HepG2 (cell line): ENCODE data around the gene RIN3. TPM values are rescaled to one million over a fixed set of nuclear protein-coding genes. Genes with fewer than 3 reads are reported as not detected.

Experiments
- ATAC-seq: fragments of 200-7000 bp; cut with Tn5 transposase; 3 replicates; pipeline ENCODE4 v1.9.1; 2020; ENCODE audit warnings: mild to moderate bottlenecking, moderate library complexity
- BruUV-seq: library from RNA; stranded (reverse); fragments of 400-500 nt; replicated peaks from 2 replicates; lab custom pipeline; 2021; lab: Mats Ljungman, UMichigan
- CTCF ChIA-PET: fragments of 300-600 bp; formaldehyde crosslinking; extraction: SDS; loops from one replicate; lab custom pipeline; 2021; ENCODE audit warnings: low total read pairs, inconsistent platforms, low intra/inter-chr PET ratio; lab: Yijun Ruan, JAX
- POLR2A ChIA-PET: fragments of 350-600 bp; sonication (Branson Sonifier 250); formaldehyde crosslinking; loops from one replicate; lab custom pipeline; 2020; ENCODE audit warnings: antibody characterized with exemption, inconsistent platforms; lab: Yijun Ruan, JAX
- DNase-seq: peaks from one replicate; pipeline ENCODE4 v3.0.0-alpha.2; 2015; ENCODE audit warnings: low spot score
- FAIRE-seq: peaks from 3 replicates; lab custom pipeline; 2011; peaks lifted over from hg19 to GRCh38; lab: Jason Lieb, UNC
- H2AFZ ChIP-seq: one replicate; pipeline ENCODE4 v1.6.1; 2011; ENCODE audit warnings: low read length, inconsistent platforms
- H3K27ac ChIP-seq: fragments of 300-600 bp; 3 replicates; pipeline ENCODE4 v1.8.0; 2011; ENCODE audit warnings: mixed run types, mild to moderate bottlenecking, mixed read lengths, low read length, inconsistent platforms; ENCODE audit not compliant: insufficient read depth; ENCODE audit errors: extremely low read length
- H3K27me3 ChIP-seq, 2 experiments: fragments of 200-600 bp in 1 of 2; 2 replicates in 1 of 2; 3 replicates in 1 of 2; pipeline versions ENCODE4 v1.6.0 to v1.8.0; 2011; ENCODE audit warnings: low read length in 2 of 2, mild to moderate bottlenecking in 2 of 2, moderate library complexity in 2 of 2, inconsistent platforms in 1 of 2; ENCODE audit not compliant: insufficient read depth in 2 of 2, control insufficient read depth in 1 of 2
- H3K36me3 ChIP-seq, 2 experiments: fragments of 200-600 bp in 1 of 2; replicated peaks in 1 of 2; 2 replicates in 1 of 2; 3 replicates in 1 of 2; pipeline versions ENCODE4 v1.5.1 to v1.8.0; 2011; ENCODE audit warnings: low read length in 2 of 2, inconsistent platforms in 1 of 2; ENCODE audit not compliant: insufficient read depth in 2 of 2, control insufficient read depth in 1 of 2
- H3K4me1 ChIP-seq: 2 replicates; pipeline ENCODE4 v1.5.1; 2012; ENCODE audit warnings: low read length, inconsistent platforms; ENCODE audit not compliant: insufficient read depth
- H3K4me2 ChIP-seq: 2 replicates; pipeline ENCODE4 v1.6.0; 2011; ENCODE audit warnings: low read depth, low read length, inconsistent platforms
- H3K4me3 ChIP-seq, 3 experiments: fragments of 200-600 bp in 1 of 3; sonication (generic), shearing (Covaris generic) in 1 of 3; replicated peaks in 1 of 3; 2 replicates each; pipeline ENCODE4 v1.5.1; 2011 to 2016; ENCODE audit warnings: low read length in 3 of 3, inconsistent platforms in 2 of 3, low read depth in 2 of 3, mild to moderate bottlenecking in 2 of 3, control low read depth in 1 of 3, mixed read lengths in 1 of 3; ENCODE audit not compliant: insufficient read depth in 1 of 3
- H3K79me2 ChIP-seq: one replicate; pipeline ENCODE4 v1.6.1; 2011; ENCODE audit warnings: low read length, inconsistent platforms; ENCODE audit not compliant: insufficient read depth
- H3K9ac ChIP-seq: 2 replicates; pipeline ENCODE4 v1.6.0; 2011; ENCODE audit warnings: mild to moderate bottlenecking, low read depth, low read length, inconsistent platforms; ENCODE audit not compliant: insufficient read depth
- H3K9me3 ChIP-seq: 2 replicates; pipeline ENCODE4 v1.5.1; 2012; ENCODE audit warnings: mild to moderate bottlenecking, low read length
- H4K20me1 ChIP-seq: 2 replicates; pipeline ENCODE4 v1.6.0; 2011; ENCODE audit warnings: inconsistent platforms, mild to moderate bottlenecking, low read length, moderate library complexity; ENCODE audit not compliant: insufficient read depth
- AGO2 ChIP-seq: fragments of 200-400 bp; formaldehyde crosslinking; optimal IDR thresholded peaks from 2 replicates; pipeline ENCODE3; 2017; ENCODE audit warnings: mild to moderate bottlenecking, low read depth, low read length, moderate library complexity
- CEBPB ChIP-seq: IDR thresholded peaks from 2 replicates; pipeline ENCODE4 v1.6.1; 2011; ENCODE audit warnings: low read depth, low read length, improper control_type of control experiment, borderline replicate concordance
- DPF2 ChIP-seq: sonication (generic); formaldehyde crosslinking; IDR thresholded peaks from 2 replicates; pipeline ENCODE4 v1.4.0; 2020; ENCODE audit warnings: mild to moderate bottlenecking, low read depth, missing genetic modification reagents, borderline replicate concordance
- DZIP1 ChIP-seq: sonication (generic); formaldehyde crosslinking; IDR thresholded peaks from 2 replicates; pipeline ENCODE4 v1.5.0; 2020; ENCODE audit warnings: mild to moderate bottlenecking, missing genetic modification reagents
- HOXA5 ChIP-seq: sonication (generic); formaldehyde crosslinking; IDR thresholded peaks from 2 replicates; pipeline ENCODE4 v1.4.0; 2020; ENCODE audit warnings: missing genetic modification reagents
- KDM5B ChIP-seq: sonication (generic); formaldehyde crosslinking; IDR thresholded peaks from 2 replicates; pipeline ENCODE4 v1.4.0; 2020; ENCODE audit warnings: missing genetic modification reagents, mild to moderate bottlenecking, borderline replicate concordance
- MBD4 ChIP-seq: IDR thresholded peaks from 2 replicates; pipeline ENCODE4 v1.6.1; 2012; ENCODE audit warnings: low read length, inconsistent platforms, borderline replicate concordance
- SNAPC2 ChIP-seq: sonication (generic); formaldehyde crosslinking; IDR thresholded peaks from 2 replicates; pipeline ENCODE4 v1.8.1; 2022; ENCODE audit warnings: mild to moderate bottlenecking, missing genetic modification reagents
- TBP ChIP-seq: sonication (generic); formaldehyde crosslinking; IDR thresholded peaks from 2 replicates; pipeline ENCODE4 v1.5.0; 2020; ENCODE audit warnings: missing genetic modification reagents
- TFDP2 ChIP-seq: sonication (generic); formaldehyde crosslinking; IDR thresholded peaks from 2 replicates; pipeline ENCODE4 v1.4.0; 2020; ENCODE audit warnings: missing genetic modification reagents
- THRA ChIP-seq: sonication (generic); formaldehyde crosslinking; IDR thresholded peaks from 2 replicates; pipeline ENCODE4 v1.4.0; 2020; ENCODE audit warnings: missing genetic modification reagents, borderline replicate concordance
- YEATS4 ChIP-seq: sonication (generic); formaldehyde crosslinking; IDR thresholded peaks from 2 replicates; pipeline ENCODE4 v1.4.0; 2020; ENCODE audit warnings: missing genetic modification reagents, borderline replicate concordance
- WGBS: methylation state at CpG from one replicate; pipeline ENCODE4 v1.1.6; 2017; ENCODE audit warnings: low lambda C conversion rate; 5-methylcytosine and 5-hydroxymethylcytosine counted together
- in situ Hi-C: cut with HindIII; loops from 2 replicates; pipeline ENCODE4 v1.10.0; 2017; ENCODE audit warnings: low pct_unique_long_range_greater_than_20kb; ENCODE audit not compliant: extremely low pct_ligation_motif_present
- intact Hi-C: fragments of 100-400 bp; cut with micrococcal nuclease; formaldehyde crosslinking; loops from one replicate; pipeline ENCODE4 v1.10.0; 2022; ENCODE audit not compliant: unreplicated experiment
- polyA plus RNA-seq, 8 experiments: library from polyadenylated mRNA; depleted of rRNA in 3 of 8; stranded (reverse) in 7 of 8; unstranded in 1 of 8; fragments of >200 nt; fragmentation: Illumina TruSeq in 4 of 8; extraction: Trizol in 4 of 8; gene quantifications; 2 replicates each; pipeline versions ENCODE4 v1.2.1 to v1.2.3, GENCODE V29; 2011 to 2016; ENCODE audit warnings: low read depth in 4 of 8, missing spikeins in 1 of 8, mixed read lengths in 1 of 8; ENCODE audit not compliant: insufficient read depth in 1 of 8
- total RNA-seq, 5 experiments: library from RNA; depleted of rRNA; stranded (reverse); fragments of >200 nt; fragmentation: Illumina TruSeq; extraction: Trizol; gene quantifications; 2 replicates each; pipeline ENCODE4 v1.2.3, GENCODE V29; 2016; ENCODE audit warnings: low read depth in 1 of 5

Gene RIN3
- total and polyA plus RNA-seq, 2 of the 13 experiments (the other 11 are each of a cell fraction or from before 2014, with no cell fraction given) = 2.3 to 3.6 TPM

GRCh38 chr14:92577321-92577742 is 63.8 kb downstream of the RIN3 start:
- Histone ChIP-seq H3K27me3 (no peaks in the 10 kb centered on the region), H3K36me3 (peaks cover 7 to 23% of the 10 kb centered on the region in 2 experiments; a peak in 3 of 5 replicates), H2AFZ (no peak overlapping the region), H3K27ac (no peak overlapping the region), H3K4me3 (no peak overlapping the region), H3K9ac (no peak overlapping the region), H3K4me2 (no peak overlapping the region), H3K9me3 (no peaks in the 10 kb centered on the region), H4K20me1 (no peaks in the 10 kb centered on the region), H3K79me2 (no peaks in the 10 kb centered on the region), H3K4me1 (no peaks in the 10 kb centered on the region)
- ATAC-seq = no peak
- no peak for FAIRE-seq
- in situ Hi-C loops = no loop called here
- intact Hi-C loops = no loop called here
- ChIA-PET CTCF (no interaction called here), POLR2A (no interaction called here)
- no peak for TF ChIP-seq KDM5B (CRISPR knock-in tag)
- no peak for TF ChIP-seq HOXA5 (CRISPR knock-in tag)
- TF ChIP-seq TFDP2 = no peak
- no peak for TF ChIP-seq DPF2 (CRISPR knock-in tag)
- no peak for TF ChIP-seq TBP (CRISPR knock-in tag)
- TF ChIP-seq AGO2 = no peak
- no peak for TF ChIP-seq DZIP1 (CRISPR knock-in tag)
- TF ChIP-seq THRA (CRISPR knock-in tag) = no peak
- TF ChIP-seq CEBPB = no peak
- TF ChIP-seq YEATS4 (CRISPR knock-in tag) = no peak
- no peak for TF ChIP-seq SNAPC2 (CRISPR knock-in tag)
- TF ChIP-seq MBD4 = no peak
- no TSS peak for BruUV-seq
- no peak for DNase-seq
- 92% methylated on average over 13 of the region's 13 CpGs for WGBS
